Neural cell (in vitro differentiated cells): ENCODE data around the gene TXNDC11.

Source experiments
- EZH2 ChIP-seq: fragments of 200-600, 300-800 bp; shearing (Covaris generic), sonication (generic); IDR thresholded peaks from 2 replicates; pipeline ENCODE4 v1.6.1; 2014; ENCODE audit warnings: antibody characterized with exemption, low read length, borderline replicate concordance, mild to moderate bottlenecking; ENCODE audit not compliant: insufficient read depth, poor library complexity, severe bottlenecking
- MXI1 ChIP-seq: fragments of 450-650 bp; conservative IDR thresholded peaks from 2 replicates; pipeline ENCODE4 v1.6.1; 2014; ENCODE audit warnings: antibody characterized with exemption, mild to moderate bottlenecking; ENCODE audit not compliant: poor library complexity, severe bottlenecking
- POLR2AphosphoS5 ChIP-seq: IDR thresholded peaks from 2 replicates; pipeline ENCODE4 v1.6.1; 2012
- RAD21 ChIP-seq: fragments of 450-650 bp; conservative IDR thresholded peaks from 2 replicates; pipeline ENCODE4 v1.6.1; 2014; ENCODE audit warnings: antibody characterized with exemption, mild to moderate bottlenecking, moderate library complexity
- REST ChIP-seq: IDR thresholded peaks from 2 replicates; pipeline ENCODE4 v1.6.1; 2012; ENCODE audit warnings: borderline replicate concordance
- SMC3 ChIP-seq: fragments of 450-650 bp; conservative IDR thresholded peaks from 2 replicates; pipeline ENCODE4 v1.6.1; 2014; ENCODE audit warnings: antibody characterized with exemption, mild to moderate bottlenecking, moderate library complexity; ENCODE audit not compliant: poor library complexity
- TAF1 ChIP-seq: IDR thresholded peaks from 2 replicates; pipeline ENCODE4 v1.6.1; 2012; ENCODE audit warnings: low read depth
- TF ChIP-seq, protein P1 (sequence below): fragments of 450-650 bp; IDR thresholded peaks from 2 replicates; pipeline ENCODE4 v1.5.1; 2014; ENCODE audit warnings: antibody characterized with exemption, mild to moderate bottlenecking, moderate library complexity; ENCODE audit not compliant: poor library complexity, severe bottlenecking

- no peak for TF ChIP-seq TAF1
- TF ChIP-seq, protein P1, sequence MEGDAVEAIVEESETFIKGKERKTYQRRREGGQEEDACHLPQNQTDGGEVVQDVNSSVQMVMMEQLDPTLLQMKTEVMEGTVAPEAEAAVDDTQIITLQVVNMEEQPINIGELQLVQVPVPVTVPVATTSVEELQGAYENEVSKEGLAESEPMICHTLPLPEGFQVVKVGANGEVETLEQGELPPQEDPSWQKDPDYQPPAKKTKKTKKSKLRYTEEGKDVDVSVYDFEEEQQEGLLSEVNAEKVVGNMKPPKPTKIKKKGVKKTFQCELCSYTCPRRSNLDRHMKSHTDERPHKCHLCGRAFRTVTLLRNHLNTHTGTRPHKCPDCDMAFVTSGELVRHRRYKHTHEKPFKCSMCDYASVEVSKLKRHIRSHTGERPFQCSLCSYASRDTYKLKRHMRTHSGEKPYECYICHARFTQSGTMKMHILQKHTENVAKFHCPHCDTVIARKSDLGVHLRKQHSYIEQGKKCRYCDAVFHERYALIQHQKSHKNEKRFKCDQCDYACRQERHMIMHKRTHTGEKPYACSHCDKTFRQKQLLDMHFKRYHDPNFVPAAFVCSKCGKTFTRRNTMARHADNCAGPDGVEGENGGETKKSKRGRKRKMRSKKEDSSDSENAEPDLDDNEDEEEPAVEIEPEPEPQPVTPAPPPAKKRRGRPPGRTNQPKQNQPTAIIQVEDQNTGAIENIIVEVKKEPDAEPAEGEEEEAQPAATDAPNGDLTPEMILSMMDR: peak; percentile 22
- TF ChIP-seq RAD21: no peak
- no peak for TF ChIP-seq POLR2AphosphoS5
- no peak for TF ChIP-seq REST
- no peak for TF ChIP-seq MXI1
- TF ChIP-seq EZH2: no peak
- no peak for TF ChIP-seq SMC3
These were observed 543 bp downstream of the TXNDC11 start for GRCh38 chr16:11742093-11742535.
